GM12892 (cell line): ENCODE data around the gene RBPJ.

Experiments
- POLR2A ChIP-seq: IDR thresholded peaks from 2 replicates; pipeline ENCODE4 v1.6.1; 2011; ENCODE audit warnings: low read depth, low read length, control low read depth
- POLR2AphosphoS5 ChIP-seq: IDR thresholded peaks from 2 replicates; pipeline ENCODE4 v1.6.1; 2011; ENCODE audit warnings: low read depth, low read length, control low read depth

GRCh38 chr4:26367811-26368210 lies 47.0 kb downstream of the RBPJ start:
- no peak for TF ChIP-seq POLR2AphosphoS5
- TF ChIP-seq POLR2A, result no peak
